Measurements from ENCODE around the gene IGF2BP1. TPM values are rescaled to one million over a fixed set of nuclear protein-coding genes. Genes with fewer than 3 reads are reported as not detected.

Gene IGF2BP1
- total and polyA plus RNA-seq, 7 donors = 0.14 to 0.36 (median 0.20) TPM; not detected in 4

DNA sequence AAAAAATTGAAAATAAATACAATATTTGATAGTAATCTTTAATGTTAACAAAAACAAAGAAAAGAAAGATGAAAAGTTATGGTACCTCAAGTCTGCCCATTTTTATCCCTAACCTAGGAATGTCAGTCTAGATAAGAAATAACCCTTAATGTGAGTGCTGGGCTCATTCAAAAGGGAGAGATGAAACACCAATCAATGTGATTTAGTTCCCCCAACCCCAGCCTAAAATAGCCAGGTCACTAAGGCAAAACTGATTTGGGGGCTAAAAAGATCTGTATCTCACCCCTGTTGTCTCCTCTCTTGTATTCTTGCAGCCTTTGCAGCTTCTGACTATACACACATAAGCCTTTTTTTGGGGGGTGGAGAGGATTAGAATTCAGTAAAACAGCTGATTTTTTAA lies 3.2 kb upstream of the IGF2BP1 start:
- Histone ChIP-seq H3K27me3 (peaks cover 58 to 100% (median 99%) of the 10 kb centered on the region in 3 donors), H3K36me3 (no peaks in the 10 kb centered on the region), H3K4me1 (peaks cover 0 to 31% (median 27%) of the 10 kb centered on the region in 4 donors), H3K9me3 (peaks cover 0 to 3% (median 0%) of the 10 kb centered on the region in 4 donors), H3K27ac (no peak overlapping the region), H3K4me3 (no peak overlapping the region)
- TF ChIP-seq POLR2AphosphoS5 (IDR thresholded peaks at IDR 0.05) (no peak), POLR2A (IDR thresholded peaks at IDR 0.05) (no peak), EP300 (IDR thresholded peaks at IDR 0.05) (no peak)
- TF ChIP-seq, protein P1, sequence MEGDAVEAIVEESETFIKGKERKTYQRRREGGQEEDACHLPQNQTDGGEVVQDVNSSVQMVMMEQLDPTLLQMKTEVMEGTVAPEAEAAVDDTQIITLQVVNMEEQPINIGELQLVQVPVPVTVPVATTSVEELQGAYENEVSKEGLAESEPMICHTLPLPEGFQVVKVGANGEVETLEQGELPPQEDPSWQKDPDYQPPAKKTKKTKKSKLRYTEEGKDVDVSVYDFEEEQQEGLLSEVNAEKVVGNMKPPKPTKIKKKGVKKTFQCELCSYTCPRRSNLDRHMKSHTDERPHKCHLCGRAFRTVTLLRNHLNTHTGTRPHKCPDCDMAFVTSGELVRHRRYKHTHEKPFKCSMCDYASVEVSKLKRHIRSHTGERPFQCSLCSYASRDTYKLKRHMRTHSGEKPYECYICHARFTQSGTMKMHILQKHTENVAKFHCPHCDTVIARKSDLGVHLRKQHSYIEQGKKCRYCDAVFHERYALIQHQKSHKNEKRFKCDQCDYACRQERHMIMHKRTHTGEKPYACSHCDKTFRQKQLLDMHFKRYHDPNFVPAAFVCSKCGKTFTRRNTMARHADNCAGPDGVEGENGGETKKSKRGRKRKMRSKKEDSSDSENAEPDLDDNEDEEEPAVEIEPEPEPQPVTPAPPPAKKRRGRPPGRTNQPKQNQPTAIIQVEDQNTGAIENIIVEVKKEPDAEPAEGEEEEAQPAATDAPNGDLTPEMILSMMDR (IDR thresholded peaks at IDR 0.05) = no peak
- intact Hi-C loops (cut with DNase I) = loop anchor here (5.0 to 10.0 kb wide), 2 partner anchors 267 to 379 kb away; partner anchors contain the start of genes HOXB13, HOXB7 and HOXB8
- no peak for DNase-seq

DNA sequence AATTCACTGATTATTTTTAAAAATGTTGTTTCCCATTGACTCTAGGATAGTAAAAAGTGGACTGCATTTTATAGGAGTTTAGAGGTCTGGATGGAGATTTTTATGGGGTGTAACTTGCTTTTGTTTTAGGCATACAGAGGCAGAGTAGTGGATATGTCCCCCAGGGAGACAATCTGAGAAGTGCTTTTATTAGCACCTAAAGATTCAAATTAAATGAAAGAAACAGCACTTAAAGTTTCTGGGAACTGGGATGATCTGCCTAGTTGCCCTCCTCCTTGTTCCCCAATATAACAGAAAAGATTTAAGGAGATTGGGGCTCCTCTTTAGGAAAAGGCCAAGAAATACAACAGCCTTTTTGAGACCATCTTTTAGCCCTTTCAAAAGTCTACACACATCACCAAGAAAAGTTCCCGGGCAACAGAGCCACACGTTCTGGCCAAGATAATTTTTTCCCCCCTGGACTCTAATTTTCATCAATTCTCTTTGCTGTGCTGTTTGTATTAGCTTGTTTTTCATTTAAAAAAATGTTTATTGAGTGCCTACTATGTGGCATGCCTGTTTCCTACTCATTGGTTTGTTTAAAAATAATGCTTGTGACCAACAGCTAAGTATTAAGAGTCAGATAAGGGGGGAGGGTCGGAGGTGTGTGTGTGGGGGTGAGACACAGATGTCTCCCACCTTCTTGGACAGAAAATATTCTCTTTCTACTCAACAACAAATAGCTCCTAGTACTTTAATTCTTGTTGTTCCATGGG lies 2.5 kb upstream of the IGF2BP1 start:
- TF ChIP-seq, protein P1 (IDR thresholded peaks at IDR 0.05) = no peak
- TF ChIP-seq EP300 (IDR thresholded peaks at IDR 0.05) (no peak), POLR2A (IDR thresholded peaks at IDR 0.05) (no peak), POLR2AphosphoS5 (IDR thresholded peaks at IDR 0.05) (no peak)
- intact Hi-C loops (cut with DNase I) = loop anchor here (5.0 to 10.0 kb wide), 2 partner anchors 267 to 380 kb away; partner anchors contain the start of genes HOXB13, HOXB7 and HOXB8
- H3K4me1 ChIP-seq = peaks cover 0 to 31% (median 27%) of the 10 kb centered on the region in 4 donors
- peaks cover 0 to 3% (median 0%) of the 10 kb centered on the region in 4 donors for H3K9me3 ChIP-seq
- H3K27ac ChIP-seq = no peak overlapping the region
- 16 to 41% methylated on average over 3 of the region's 3 CpGs for WGBS, 2 donors
- no peaks in the 10 kb centered on the region for H3K36me3 ChIP-seq
- peaks cover 58 to 100% (median 100%) of the 10 kb centered on the region in 3 donors for H3K27me3 ChIP-seq
- no peak overlapping the region for H3K4me3 ChIP-seq
- no peak for DNase-seq

DNA sequence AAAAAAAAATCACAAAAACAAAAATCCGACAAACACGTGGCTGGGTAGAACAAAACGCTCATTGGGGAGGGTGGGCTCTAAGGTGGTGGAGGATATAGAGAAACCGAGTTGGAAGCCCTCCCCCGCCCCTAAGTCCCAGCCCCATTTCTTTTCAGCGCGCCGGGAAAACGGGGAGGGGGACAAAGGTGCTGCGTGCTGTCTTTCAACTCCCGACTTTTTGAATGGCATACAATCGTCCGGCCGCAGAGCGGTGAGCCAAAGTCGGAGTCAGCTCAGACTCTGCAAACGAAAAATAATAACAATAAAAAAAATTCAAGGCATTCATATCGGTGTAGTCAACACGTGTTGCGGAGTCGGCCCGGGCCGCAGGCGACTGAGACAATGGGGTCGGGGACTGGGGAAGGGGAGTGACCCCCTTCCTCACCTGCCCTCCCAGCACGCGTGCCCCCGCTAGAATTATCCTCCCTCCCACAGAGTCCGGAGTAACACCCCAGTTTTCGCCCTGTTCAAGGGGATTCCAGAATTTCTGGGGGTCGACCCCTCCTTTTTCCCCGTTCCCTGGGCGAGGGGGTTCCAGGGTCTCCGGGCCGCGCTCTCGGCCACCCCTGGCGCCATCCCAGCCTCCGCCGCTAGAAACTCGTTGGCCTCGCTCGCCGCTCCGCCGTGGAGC lies 1.7 kb upstream of the IGF2BP1 start:
- no peaks in the 10 kb centered on the region for H3K36me3 ChIP-seq
- H3K27me3 ChIP-seq = peaks cover 58 to 100% (median 99%) of the 10 kb centered on the region in 3 donors
- no peak for DNase-seq
- peaks cover 0 to 3% (median 0%) of the 10 kb centered on the region in 4 donors for H3K9me3 ChIP-seq
- H3K4me1 ChIP-seq = peaks cover 0 to 31% (median 27%) of the 10 kb centered on the region in 4 donors
- no peak overlapping the region for H3K27ac ChIP-seq
- WGBS, 2 donors = 2 to 3% methylated on average over 46 of the region's 46 CpGs
- intact Hi-C loops (cut with DNase I) = loop anchor here (10.0 kb wide), 1 partner anchor 381 kb away; the partner anchor contains the start of genes HOXB7 and HOXB8
- TF ChIP-seq POLR2A (IDR thresholded peaks at IDR 0.05) (no peak), POLR2AphosphoS5 (IDR thresholded peaks at IDR 0.05) (peak; percentile 39 to 85 (median 70)), EP300 (IDR thresholded peaks at IDR 0.05) (no peak)
- TF ChIP-seq, protein P1 (IDR thresholded peaks at IDR 0.05) = no peak
- no peak overlapping the region for H3K4me3 ChIP-seq

DNA sequence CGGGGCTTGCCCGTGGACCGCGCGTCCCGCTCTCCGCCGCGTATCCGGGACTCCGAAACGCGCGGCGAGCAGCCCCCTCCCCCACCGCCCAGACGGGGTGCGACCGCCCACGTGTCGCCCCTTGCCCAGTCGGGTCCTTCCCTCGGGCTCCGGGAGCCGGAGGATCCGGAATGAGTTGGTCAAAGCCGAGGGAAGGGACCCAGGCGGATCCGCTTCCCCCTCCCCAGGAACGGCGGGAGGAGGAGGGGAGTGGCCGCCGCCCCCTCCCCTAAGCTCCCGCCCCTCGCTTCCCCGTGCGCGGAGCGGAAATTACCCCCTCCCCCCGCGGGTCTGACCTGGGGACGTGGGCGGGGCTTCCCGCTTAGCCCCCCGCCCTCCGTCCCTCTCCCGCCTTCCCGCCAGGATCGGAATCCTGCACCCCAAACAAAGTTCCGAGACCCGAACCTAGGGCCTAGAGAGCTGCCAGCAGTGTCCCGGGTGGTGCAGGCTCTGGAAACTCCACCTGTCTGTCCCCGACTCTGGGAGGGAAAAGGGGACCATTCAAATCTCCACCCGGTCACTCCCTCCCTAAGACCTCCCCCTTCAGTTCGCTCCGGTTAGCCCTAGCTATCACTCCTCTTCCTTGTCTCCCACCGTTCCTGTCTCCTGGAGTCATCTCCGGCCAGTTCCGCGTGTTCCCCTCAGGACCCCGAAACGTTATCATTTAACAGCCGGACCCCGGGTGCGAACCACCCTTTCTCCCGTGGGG lies 1.0 kb upstream of the IGF2BP1 start:
- peaks cover 0 to 3% (median 0%) of the 10 kb centered on the region in 4 donors for H3K9me3 ChIP-seq
- no peak for TF ChIP-seq POLR2AphosphoS5 (IDR thresholded peaks at IDR 0.05)
- no peak overlapping the region for H3K27ac ChIP-seq
- peaks cover 0 to 31% (median 27%) of the 10 kb centered on the region in 4 donors for H3K4me1 ChIP-seq
- intact Hi-C loops (cut with DNase I) = loop anchor here (10.0 kb wide), 1 partner anchor 381 kb away; the partner anchor contains the start of genes HOXB7 and HOXB8
- peaks cover 64 to 100% (median 99%) of the 10 kb centered on the region in 3 donors for H3K27me3 ChIP-seq
- H3K4me3 ChIP-seq = no peak overlapping the region
- H3K36me3 ChIP-seq = no peaks in the 10 kb centered on the region
- no peak for DNase-seq
- 1 to 3% methylated on average over 66 of the region's 66 CpGs for WGBS, 2 donors

Measured in sigmoid colon (tissue), 7 donors.